Measurements from ENCODE around the gene LPIN3.

LPIN3 gene

GRCh38 chr20:41394931-41395666 lies 54.5 kb downstream of the LPIN3 start:
- DNase-seq: no peak

- no peak for DNase-seq
These were observed 55.3 kb downstream of the LPIN3 start for GRCh38 chr20:41395667-41396664.

- DNase-seq: no peak
These were observed 57.8 kb downstream of the LPIN3 start for GRCh38 chr20:41398408-41398807.

GRCh38 chr20:41403604-41404003 lies 63.0 kb downstream of the LPIN3 start:
- no peak for DNase-seq

GRCh38 chr20:41405436-41405835 lies 64.8 kb downstream of the LPIN3 start:
- no peak for DNase-seq

GRCh38 chr20:41406353-41406752 lies 65.7 kb downstream of the LPIN3 start:
- DNase-seq: no peak

GRCh38 chr20:41406896-41407444 lies 66.3 kb downstream of the LPIN3 start:
- DNase-seq: no peak

GRCh38 chr20:41407607-41408006 lies 67.0 kb downstream of the LPIN3 start:
- DNase-seq: no peak

GRCh38 chr20:41408156-41408794 lies 67.7 kb downstream of the LPIN3 start:
- no peak for DNase-seq

- DNase-seq: no peak
These were observed 68.4 kb downstream of the LPIN3 start for GRCh38 chr20:41408986-41409385.
